ENCODE measurements around the gene CCDC69. TPM values are rescaled to one million over a fixed set of nuclear protein-coding genes. Genes with fewer than 3 reads are reported as not detected.
"Not testable (repeated sequence)": the region's sequence is repeated elsewhere in the genome, so short reads cannot be mapped to it uniquely, and the experiment has no call there.

The CCDC69 gene
- total and polyA plus RNA-seq, 4 donors: 9.8 to 70.7 (median 44.5) TPM

- H3K36me3 ChIP-seq (ENCODE audit: control insufficient read depth in 1 of 2, insufficient read depth in 2 of 2, low read length in 1 of 2): peaks cover 0 to 5% of the 10 kb centered on the region in 2 donors
- 85 to 87% methylated on average over 5 of the region's 5 CpGs for WGBS, 2 donors
These were observed 25.0 kb downstream of the CCDC69 start for GRCh38 chr5:151198861-151199260.

DNA sequence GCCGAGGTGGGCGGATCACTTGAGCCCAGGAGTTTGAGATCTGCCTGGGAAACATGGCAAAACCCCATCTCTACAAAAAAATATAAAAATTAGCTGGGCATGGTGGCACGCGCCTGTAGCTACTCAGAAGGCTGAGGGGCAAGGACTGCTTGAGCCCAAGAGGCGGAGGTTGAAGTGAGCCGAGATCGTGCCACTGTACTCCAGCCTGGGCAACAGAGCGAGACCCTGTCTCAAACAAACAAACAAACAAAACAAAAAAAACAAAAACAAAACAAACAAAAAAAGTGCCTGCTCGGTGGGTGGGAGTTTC is 26.6 kb downstream of the CCDC69 start:
- intact Hi-C loops (cut with DNase I); H3K36me3 ChIP-seq (ENCODE audit: control insufficient read depth in 1 of 2, insufficient read depth in 2 of 2, low read length in 1 of 2); H3K27ac ChIP-seq (ENCODE audit: low read depth in 1 of 2, low read length in 2 of 2); ATAC-seq (ENCODE audit: low FRiP score); H3K4me1 ChIP-seq (ENCODE audit: control insufficient read depth in 1 of 2, insufficient read depth in 2 of 2, low read length in 2 of 2); H3K27me3 ChIP-seq (ENCODE audit: control insufficient read depth in 1 of 2, insufficient read depth in 2 of 2, low read length in 1 of 2); H3K9me3 ChIP-seq (ENCODE audit: control insufficient read depth, low read length); H3K4me3 ChIP-seq (ENCODE audit: low read length in 2 of 2): not testable (repeated sequence)
- DNase-seq: peak in 1 of 2 donors; percentile 8
- 89 to 93% methylated on average over 9 of the region's 9 CpGs for whole genome bisulfite sequencing, 2 donors

More at GRCh38 chr5:151198861-151199260, 25.0 kb downstream of the CCDC69 start:
- no peaks in the 10 kb centered on the region for H3K9me3 ChIP-seq (ENCODE audit: control insufficient read depth, low read length)
- DNase-seq: peak in 1 of 2 donors; percentile 11
- no peaks in the 10 kb centered on the region for H3K27me3 ChIP-seq (ENCODE audit: control insufficient read depth in 1 of 2, insufficient read depth in 2 of 2, low read length in 1 of 2)
- no peak for ATAC-seq (ENCODE audit: low FRiP score)
- H3K4me1 ChIP-seq (ENCODE audit: control insufficient read depth in 1 of 2, insufficient read depth in 2 of 2, low read length in 2 of 2): no peaks in the 10 kb centered on the region
- no peak overlapping the region for H3K27ac ChIP-seq (ENCODE audit: low read depth in 1 of 2, low read length in 2 of 2)
- H3K4me3 ChIP-seq (ENCODE audit: low read length in 2 of 2): no peak overlapping the region
- intact Hi-C loops (cut with DNase I): no loop called here

GRCh38 chr5:151196556-151197290 is 27.2 kb downstream of the CCDC69 start:
- intact Hi-C loops (cut with DNase I): no loop called here
- Histone ChIP-seq H3K4me3 (ENCODE audit: low read length in 2 of 2) (no peak overlapping the region), H3K9me3 (ENCODE audit: control insufficient read depth, low read length) (no peaks in the 10 kb centered on the region), H3K27me3 (ENCODE audit: control insufficient read depth in 1 of 2, insufficient read depth in 2 of 2, low read length in 1 of 2) (no peaks in the 10 kb centered on the region), H3K4me1 (ENCODE audit: control insufficient read depth in 1 of 2, insufficient read depth in 2 of 2, low read length in 2 of 2) (no peaks in the 10 kb centered on the region), H3K27ac (ENCODE audit: low read depth in 1 of 2, low read length in 2 of 2) (no peak overlapping the region), H3K36me3 (ENCODE audit: control insufficient read depth in 1 of 2, insufficient read depth in 2 of 2, low read length in 1 of 2) (peaks cover 0 to 2% of the 10 kb centered on the region in 2 donors)
- no peak for ATAC-seq (ENCODE audit: low FRiP score)
- DNase-seq: no peak
- WGBS, 2 donors: 72 to 78% methylated on average over 5 of the region's 5 CpGs

DNA sequence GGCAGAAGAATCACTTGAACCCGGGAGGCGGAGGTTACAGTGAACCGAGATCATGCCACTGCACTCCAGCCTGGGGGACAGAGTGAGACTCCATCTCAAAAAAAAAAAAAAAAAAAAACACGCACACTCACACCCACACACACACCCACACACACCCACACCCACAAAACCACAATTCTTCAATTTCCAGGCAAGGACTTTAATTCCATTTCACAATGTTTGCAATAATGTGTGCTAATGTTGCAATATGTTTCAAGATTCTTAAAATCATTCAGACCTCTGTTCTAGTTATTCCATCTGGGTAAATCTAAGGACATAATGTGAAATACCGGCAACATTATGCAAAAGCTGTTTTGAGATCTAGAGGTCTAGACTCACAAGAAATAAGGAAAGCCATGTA is 28.3 kb downstream of the CCDC69 start:
- no peaks in the 10 kb centered on the region for H3K9me3 ChIP-seq (ENCODE audit: control insufficient read depth, low read length)
- no peaks in the 10 kb centered on the region for H3K4me1 ChIP-seq (ENCODE audit: control insufficient read depth in 1 of 2, insufficient read depth in 2 of 2, low read length in 2 of 2)
- no peaks in the 10 kb centered on the region for H3K36me3 ChIP-seq (ENCODE audit: control insufficient read depth in 1 of 2, insufficient read depth in 2 of 2, low read length in 1 of 2)
- ATAC-seq (ENCODE audit: low FRiP score) (no peak), DNase-seq (peak in 1 of 2 donors; percentile 30)
- H3K27me3 ChIP-seq (ENCODE audit: control insufficient read depth in 1 of 2, insufficient read depth in 2 of 2, low read length in 1 of 2): no peaks in the 10 kb centered on the region
- WGBS, 2 donors: 89% methylated on average over 4 to 5 of the region's 5 CpGs
- intact Hi-C loops (cut with DNase I): no loop called here
- H3K4me3 ChIP-seq (ENCODE audit: low read length in 2 of 2): no peak overlapping the region
- no peak overlapping the region for H3K27ac ChIP-seq (ENCODE audit: low read depth in 1 of 2, low read length in 2 of 2)

- H3K27ac ChIP-seq (ENCODE audit: low read depth in 1 of 2, low read length in 2 of 2): no peak overlapping the region
- no peak overlapping the region for H3K4me3 ChIP-seq (ENCODE audit: low read length in 2 of 2)
- intact Hi-C loops (cut with DNase I): no loop called here
- DNase-seq (no peak), ATAC-seq (ENCODE audit: low FRiP score) (no peak)
- no peaks in the 10 kb centered on the region for H3K27me3 ChIP-seq (ENCODE audit: control insufficient read depth in 1 of 2, insufficient read depth in 2 of 2, low read length in 1 of 2)
- H3K4me1 ChIP-seq (ENCODE audit: control insufficient read depth in 1 of 2, insufficient read depth in 2 of 2, low read length in 2 of 2): no peaks in the 10 kb centered on the region
- H3K36me3 ChIP-seq (ENCODE audit: control insufficient read depth in 1 of 2, insufficient read depth in 2 of 2, low read length in 1 of 2): no peaks in the 10 kb centered on the region
- no peaks in the 10 kb centered on the region for H3K9me3 ChIP-seq (ENCODE audit: control insufficient read depth, low read length)
These were observed 31.3 kb downstream of the CCDC69 start for GRCh38 chr5:151192626-151193025.

- Histone ChIP-seq H3K27ac (ENCODE audit: low read depth in 1 of 2, low read length in 2 of 2) (no peak overlapping the region), H3K36me3 (ENCODE audit: control insufficient read depth in 1 of 2, insufficient read depth in 2 of 2, low read length in 1 of 2) (no peaks in the 10 kb centered on the region), H3K4me1 (ENCODE audit: control insufficient read depth in 1 of 2, insufficient read depth in 2 of 2, low read length in 2 of 2) (no peaks in the 10 kb centered on the region), H3K4me3 (ENCODE audit: low read length in 2 of 2) (no peak overlapping the region), H3K27me3 (ENCODE audit: control insufficient read depth in 1 of 2, insufficient read depth in 2 of 2, low read length in 1 of 2) (no peaks in the 10 kb centered on the region), H3K9me3 (ENCODE audit: control insufficient read depth, low read length) (no peaks in the 10 kb centered on the region)
- intact Hi-C loops (cut with DNase I): no loop called here
- no peak for DNase-seq
- WGBS, 2 donors: 91 to 98% methylated on average over 1 of the region's 1 CpG
- no peak for ATAC-seq (ENCODE audit: low FRiP score)
These were observed 32.2 kb downstream of the CCDC69 start for GRCh38 chr5:151191661-151192060.

DNA sequence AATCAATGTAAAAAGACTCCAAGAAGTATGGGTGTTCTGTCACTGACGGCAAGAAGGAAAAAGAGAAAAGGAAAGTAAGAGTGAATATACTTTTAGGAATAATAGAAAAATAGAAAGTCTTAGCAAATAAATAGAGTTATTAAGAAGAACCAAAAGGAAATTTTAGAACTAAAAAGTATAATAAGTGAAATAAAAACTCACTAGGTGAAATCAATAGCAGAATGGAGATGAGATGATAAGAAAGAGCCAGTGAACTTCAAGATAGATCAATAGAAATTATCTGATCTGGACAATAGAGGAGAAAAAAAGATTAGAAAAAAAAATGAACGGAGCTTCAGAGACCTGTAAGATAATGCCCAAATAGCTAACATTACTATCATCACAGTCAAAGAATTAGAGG is 34.7 kb downstream of the CCDC69 start:
- peaks cover 0 to 3% of the 10 kb centered on the region in 2 donors for H3K36me3 ChIP-seq (ENCODE audit: control insufficient read depth in 1 of 2, insufficient read depth in 2 of 2, low read length in 1 of 2)
- intact Hi-C loops (cut with DNase I): no loop called here
- no peaks in the 10 kb centered on the region for H3K27me3 ChIP-seq (ENCODE audit: control insufficient read depth in 1 of 2, insufficient read depth in 2 of 2, low read length in 1 of 2)
- no peak overlapping the region for H3K4me3 ChIP-seq (ENCODE audit: low read length in 2 of 2)
- H3K9me3 ChIP-seq (ENCODE audit: control insufficient read depth, low read length): no peaks in the 10 kb centered on the region
- no peak for ATAC-seq (ENCODE audit: low FRiP score)
- DNase-seq: no peak
- WGBS, 2 donors: 88 to 90% methylated on average over 2 of the region's 2 CpGs
- no peaks in the 10 kb centered on the region for H3K4me1 ChIP-seq (ENCODE audit: control insufficient read depth in 1 of 2, insufficient read depth in 2 of 2, low read length in 2 of 2)
- no peak overlapping the region for H3K27ac ChIP-seq (ENCODE audit: low read depth in 1 of 2, low read length in 2 of 2)

- WGBS, 2 donors: 50 to 53% methylated on average over 4 of the region's 4 CpGs
- no peaks in the 10 kb centered on the region for H3K9me3 ChIP-seq (ENCODE audit: control insufficient read depth, low read length)
- intact Hi-C loops (cut with DNase I): no loop called here
- no peak for ATAC-seq (ENCODE audit: low FRiP score)
- no peak for DNase-seq
- H3K4me3 ChIP-seq (ENCODE audit: low read length in 2 of 2): no peak overlapping the region
- H3K27ac ChIP-seq (ENCODE audit: low read depth in 1 of 2, low read length in 2 of 2): no peak overlapping the region
- H3K4me1 ChIP-seq (ENCODE audit: control insufficient read depth in 1 of 2, insufficient read depth in 2 of 2, low read length in 2 of 2): no peaks in the 10 kb centered on the region
- H3K36me3 ChIP-seq (ENCODE audit: control insufficient read depth in 1 of 2, insufficient read depth in 2 of 2, low read length in 1 of 2): peaks cover 0 to 3% of the 10 kb centered on the region in 2 donors
- H3K27me3 ChIP-seq (ENCODE audit: control insufficient read depth in 1 of 2, insufficient read depth in 2 of 2, low read length in 1 of 2): no peaks in the 10 kb centered on the region
These were observed 37.4 kb downstream of the CCDC69 start for GRCh38 chr5:151186538-151186937.

- Histone ChIP-seq H3K4me3 (ENCODE audit: low read length in 2 of 2) (no peak overlapping the region), H3K4me1 (ENCODE audit: control insufficient read depth in 1 of 2, insufficient read depth in 2 of 2, low read length in 2 of 2) (no peaks in the 10 kb centered on the region), H3K27ac (ENCODE audit: low read depth in 1 of 2, low read length in 2 of 2) (no peak overlapping the region), H3K27me3 (ENCODE audit: control insufficient read depth in 1 of 2, insufficient read depth in 2 of 2, low read length in 1 of 2) (no peaks in the 10 kb centered on the region), H3K36me3 (ENCODE audit: control insufficient read depth in 1 of 2, insufficient read depth in 2 of 2, low read length in 1 of 2) (peaks cover 0 to 3% of the 10 kb centered on the region in 2 donors), H3K9me3 (ENCODE audit: control insufficient read depth, low read length) (no peaks in the 10 kb centered on the region)
- intact Hi-C loops (cut with DNase I): no loop called here
- ATAC-seq (ENCODE audit: low FRiP score) (no peak), DNase-seq (no peak)
- 42 to 47% methylated on average over 5 of the region's 5 CpGs for WGBS, 2 donors
These were observed 37.8 kb downstream of the CCDC69 start for GRCh38 chr5:151186052-151186451.

Data from aorta (tissue), 5 donors.